Transverse colon (tissue), 4 donors: ENCODE results near the gene RAE1. TPM values are rescaled to one million over a fixed set of nuclear protein-coding genes. Genes with fewer than 3 reads are reported as not detected.

Experiments
- DNase-seq: peaks from one replicate; pipeline ENCODE4 v3.0.0-alpha.2; 2019
- H3K27ac ChIP-seq, 4 donors: fragments of 200-600 bp; sonication (generic); 2 replicates each; pipeline ENCODE4 v1.5.1; 2016 to 2018; ENCODE audit warnings: inconsistent platforms in 4 of 4
- H3K27me3 ChIP-seq: fragments of 200-600 bp; sonication (generic); 2 replicates; pipeline ENCODE4 v1.5.1; 2017; ENCODE audit warnings: inconsistent platforms
- H3K36me3 ChIP-seq, 4 donors: fragments of 200-600 bp; sonication (generic); 2 replicates each; pipeline ENCODE4 v1.5.1; 2017 to 2019; ENCODE audit warnings: inconsistent platforms in 4 of 4
- H3K4me1 ChIP-seq, 4 donors: fragments of 200-600 bp; sonication (generic); 2 replicates each; pipeline ENCODE4 v1.5.1; 2017 to 2020; ENCODE audit warnings: inconsistent platforms in 4 of 4
- H3K4me3 ChIP-seq, 4 donors: fragments of 200-600 bp; sonication (generic); 1 replicate in 1 of 4; 2 replicates in 3 of 4; pipeline versions ENCODE4 v1.5.1 to v1.6.1; 2017 to 2019; ENCODE audit warnings: inconsistent platforms in 4 of 4
- H3K9me3 ChIP-seq, 2 donors: fragments of 200-600 bp; sonication (generic); 2 replicates each; pipeline ENCODE4 v1.5.1; 2017 to 2019; ENCODE audit warnings: inconsistent platforms in 2 of 2
- CTCF ChIP-seq, 5 experiments: fragments of 200-600 bp in 3 of 5; fragments of 450-650 bp in 2 of 5; sonication (generic) in 3 of 5; IDR thresholded peaks; 1 replicate in 2 of 5; 2 replicates in 3 of 5; pipeline ENCODE4 v1.5.1; 2016 to 2017; ENCODE audit warnings: antibody characterized with exemption in 5 of 5, inconsistent platforms in 3 of 5, mild to moderate bottlenecking in 2 of 5, moderate library complexity in 1 of 5
- EP300 ChIP-seq: sonication (generic); formaldehyde crosslinking; IDR thresholded peaks from one replicate; pipeline ENCODE4 v1.6.1; 2017; ENCODE audit warnings: antibody characterized with exemption, low read depth
- POLR2A ChIP-seq: fragments of 450-650 bp; IDR thresholded peaks from one replicate; pipeline ENCODE4 v1.6.1; 2016; ENCODE audit warnings: antibody characterized with exemption, mild to moderate bottlenecking, moderate library complexity
- POLR2AphosphoS5 ChIP-seq, 3 donors: sonication (generic); formaldehyde crosslinking; IDR thresholded peaks; one replicate each; pipeline ENCODE4 v1.6.1; 2016; ENCODE audit warnings: antibody characterized with exemption in 3 of 3
- WGBS, 2 donors: methylation state at CpG; one replicate each; pipeline ENCODE4 v1.1.5; 2018; ENCODE audit warnings: low coverage in 1 of 2; 5-methylcytosine and 5-hydroxymethylcytosine counted together
- in situ Hi-C, 4 donors: fragments of 200-750 bp; cut with MboI; loops; one replicate each; pipeline versions ENCODE4 v1.15.0 to v1.15.1; 2017; ENCODE audit warnings: low sequenced_read_pairs in 3 of 4, low pct_ligation_motif_present in 1 of 4, low pct_unique_long_range_greater_than_20kb in 1 of 4
- intact Hi-C: fragments of 100-400 bp; cut with DNase I; formaldehyde crosslinking; loops from one replicate; pipeline ENCODE4 v1.15.1; 2023; ENCODE audit warnings: low total_unique reads
- total RNA-seq, 4 donors: library from RNA; depleted of rRNA; stranded (reverse); fragments of >200 nt; gene quantifications; one replicate each; pipeline ENCODE4 v1.1.0, GENCODE V29; 2016

Gene RAE1
- total RNA-seq, 4 donors from 2014 or later: 5.6 to 29.9 (median 15.2) TPM

GRCh38 chr20:57387945-57388371 is 36.9 kb downstream of the RAE1 start:
- Histone ChIP-seq H3K27me3 (no peaks in the 10 kb centered on the region), H3K9me3 (no peaks in the 10 kb centered on the region), H3K4me3 (no peak overlapping the region), H3K27ac (no peak overlapping the region), H3K36me3 (no peaks in the 10 kb centered on the region), H3K4me1 (peaks cover 16 to 60% (median 45%) of the 10 kb centered on the region in 4 donors)
- DNase-seq: no peak
- 69 to 81% methylated on average over 3 to 7 of the region's 7 CpGs for WGBS, 2 donors
- TF ChIP-seq POLR2A (no peak), CTCF (IDR thresholded peaks at IDR 0.05) (no peak), POLR2AphosphoS5 (IDR thresholded peaks at IDR 0.05) (no peak), EP300 (no peak)
- intact Hi-C loops: no loop called here
- in situ Hi-C loops: loop anchor here (5.0 to 25.0 kb wide), 5 partner anchors 107 to 824 kb away; partner anchors contain the start of gene ZBP1 (in 1 of the 4)

- 5 to 90% methylated on average over 2 to 20 of the region's 57 CpGs for WGBS, 2 donors
- TF ChIP-seq POLR2AphosphoS5 (IDR thresholded peaks at IDR 0.05) (peak in 1 of 3 donors; percentile 22), POLR2A (peak; percentile 33), EP300 (no peak), CTCF (IDR thresholded peaks at IDR 0.05) (peak in 3 of 5 experiments; percentile 26 to 51 (median 40))
- peak overlapping the region; percentile 79 to 86 (median 81) for H3K27ac ChIP-seq
Measured at GRCh38 chr20:57388953-57389694, 38.1 kb downstream of the RAE1 start.

GRCh38 chr20:57389695-57390603 is 38.9 kb downstream of the RAE1 start:
- WGBS, 2 donors: 54% methylated on average over 44 of the region's 52 CpGs; no CpG with 5 or more reads in 1 of the 2 donors
- H3K27ac ChIP-seq: peak overlapping the region; percentile 79 to 86 (median 81)

More at GRCh38 chr20:57388953-57389694, 38.1 kb downstream of the RAE1 start:
- in situ Hi-C loops (loop anchor here (5.0 to 25.0 kb wide), 5 partner anchors 106 to 823 kb away; partner anchors contain the start of gene ZBP1 (in 1 of the 4)), intact Hi-C loops (no loop called here)
- peak; percentile 90 for DNase-seq
- Histone ChIP-seq H3K9me3 (no peaks in the 10 kb centered on the region), H3K4me3 (peak overlapping the region; percentile 10 to 53 (median 24)), H3K27me3 (no peaks in the 10 kb centered on the region), H3K4me1 (peaks cover 25 to 62% (median 50%) of the 10 kb centered on the region in 4 donors), H3K36me3 (no peaks in the 10 kb centered on the region)

More at GRCh38 chr20:57389695-57390603, 38.9 kb downstream of the RAE1 start:
- in situ Hi-C loops: loop anchor here (5.0 to 25.0 kb wide), 5 partner anchors 105 to 822 kb away; partner anchors contain the start of gene ZBP1 (in 1 of the 4)
- DNase-seq: peak; percentile 48
- Histone ChIP-seq H3K36me3 (no peaks in the 10 kb centered on the region), H3K4me1 (peaks cover 23 to 62% (median 48%) of the 10 kb centered on the region in 4 donors), H3K27me3 (no peaks in the 10 kb centered on the region), H3K4me3 (peak overlapping the region in 3 of 4 donors; percentile 22 to 53 (median 26)), H3K9me3 (no peaks in the 10 kb centered on the region)
- intact Hi-C loops: no loop called here
- TF ChIP-seq CTCF (IDR thresholded peaks at IDR 0.05) (peak in 1 of 5 experiments; percentile 10), EP300 (no peak)
